Activated CD8-positive, alpha-beta memory T cell treated with anti-CD3 and anti-CD28 coated beads, Interleukin-2, amount 10 ng/mL, durations not matched to agents 7 days and 5 days (primary cell): ENCODE results near the gene MGAT5. TPM values are rescaled to one million over a fixed set of nuclear protein-coding genes. Genes with fewer than 3 reads are reported as not detected.

Experiments
- ATAC-seq: fragments of 150-1000 bp; cut with Tn5 transposase; one replicate; pipeline ENCODE4 v1.10.0; 2021; ENCODE audit warnings: moderate library complexity
- CTCF ChIA-PET: fragments of 350-600 bp; sonication (Branson Sonifier 250); formaldehyde crosslinking; loops from one replicate; lab custom pipeline; 2021; ENCODE audit warnings: antibody characterized with exemption; lab: Charles Lee
- DNase-seq: peaks from one replicate; pipeline ENCODE4 v3.0.0-alpha.2; 2020
- H3K27ac Mint-ChIP-seq: one replicate; pipeline ENCODE4 v1.8.0; 2021; ENCODE audit warnings: mild to moderate bottlenecking, mixed read lengths
- H3K27me3 Mint-ChIP-seq: one replicate; pipeline ENCODE4 v1.8.0; 2021; ENCODE audit warnings: mixed read lengths
- H3K36me3 Mint-ChIP-seq: one replicate; pipeline ENCODE4 v1.8.0; 2021; ENCODE audit warnings: mild to moderate bottlenecking, mixed read lengths
- H3K4me1 Mint-ChIP-seq: one replicate; pipeline ENCODE4 v1.8.0; 2021; ENCODE audit warnings: mixed read lengths
- H3K4me3 Mint-ChIP-seq: one replicate; pipeline ENCODE4 v1.8.0; 2021; ENCODE audit warnings: mild to moderate bottlenecking, moderate library complexity, mixed read lengths
- H3K9me3 Mint-ChIP-seq: one replicate; pipeline ENCODE4 v1.8.0; 2022; ENCODE audit warnings: low read depth, mixed read lengths
- total RNA-seq, 2 experiments: library from RNA; stranded (reverse); gene quantifications; one replicate each; pipeline ENCODE4 v1.2.3, GENCODE V29; 2021

The MGAT5 gene
- total RNA-seq, 2 experiments from 2014 or later, result 40.3 to 43.6 TPM

- CTCF ChIA-PET, result no interaction called here
- H3K27me3 Mint-ChIP-seq, result no peaks in the 10 kb centered on the region
- peaks cover 2% of the 10 kb centered on the region for H3K4me1 Mint-ChIP-seq
- no peak overlapping the region for H3K4me3 Mint-ChIP-seq
- DNase-seq (no peak), ATAC-seq (no peak)
- no peaks in the 10 kb centered on the region for H3K9me3 Mint-ChIP-seq
- no peaks in the 10 kb centered on the region for H3K36me3 Mint-ChIP-seq
- no peak overlapping the region for H3K27ac Mint-ChIP-seq
Observed at GRCh38 chr2:134457353-134457752, 203.5 kb downstream of the MGAT5 start.

- Mint-ChIP-seq H3K36me3 (no peaks in the 10 kb centered on the region), H3K27ac (no peak overlapping the region), H3K4me3 (no peak overlapping the region), H3K27me3 (no peaks in the 10 kb centered on the region), H3K9me3 (no peaks in the 10 kb centered on the region), H3K4me1 (peaks cover 2% of the 10 kb centered on the region)
- CTCF ChIA-PET, result no interaction called here
- DNase-seq, result no peak
- ATAC-seq, result no peak
Observed at GRCh38 chr2:134457765-134458472, 204.0 kb downstream of the MGAT5 start.

GRCh38 chr2:134458473-134458853 lies 204.6 kb downstream of the MGAT5 start:
- no peaks in the 10 kb centered on the region for H3K9me3 Mint-ChIP-seq
- no peak overlapping the region for H3K27ac Mint-ChIP-seq
- H3K4me3 Mint-ChIP-seq, result no peak overlapping the region
- CTCF ChIA-PET, result no interaction called here
- H3K4me1 Mint-ChIP-seq, result peaks cover 2% of the 10 kb centered on the region
- DNase-seq (no peak), ATAC-seq (no peak)
- no peaks in the 10 kb centered on the region for H3K27me3 Mint-ChIP-seq
- no peaks in the 10 kb centered on the region for H3K36me3 Mint-ChIP-seq

- no peak overlapping the region for H3K4me3 Mint-ChIP-seq
- no peaks in the 10 kb centered on the region for H3K9me3 Mint-ChIP-seq
- no peaks in the 10 kb centered on the region for H3K27me3 Mint-ChIP-seq
- H3K4me1 Mint-ChIP-seq, result peaks cover 2% of the 10 kb centered on the region
- no peak overlapping the region for H3K27ac Mint-ChIP-seq
- DNase-seq, result no peak
- no peak for ATAC-seq
- no peaks in the 10 kb centered on the region for H3K36me3 Mint-ChIP-seq
- CTCF ChIA-PET, result no interaction called here
Observed at GRCh38 chr2:134458950-134459349, 205.1 kb downstream of the MGAT5 start.

- no peak overlapping the region for H3K27ac Mint-ChIP-seq
- H3K4me3 Mint-ChIP-seq, result no peak overlapping the region
- CTCF ChIA-PET, result interaction anchor here (0.6 to 2.5 kb wide), 4 partner anchors 8 to 510 kb away, joined by 3 to 18 read pairs (median 6); no protein-coding TSS in a partner anchor
- ATAC-seq (no peak), DNase-seq (no peak)
- no peaks in the 10 kb centered on the region for H3K36me3 Mint-ChIP-seq
- peaks cover 2% of the 10 kb centered on the region for H3K4me1 Mint-ChIP-seq
- no peaks in the 10 kb centered on the region for H3K9me3 Mint-ChIP-seq
- no peaks in the 10 kb centered on the region for H3K27me3 Mint-ChIP-seq
Observed at GRCh38 chr2:134459706-134460406, 206.0 kb downstream of the MGAT5 start.

- peaks cover 2% of the 10 kb centered on the region for H3K4me1 Mint-ChIP-seq
Observed at GRCh38 chr2:134460583-134460998, 206.7 kb downstream of the MGAT5 start.

GRCh38 chr2:134461511-134461910 lies 207.6 kb downstream of the MGAT5 start:
- Mint-ChIP-seq H3K4me1 (peaks cover 2% of the 10 kb centered on the region), H3K9me3 (no peaks in the 10 kb centered on the region), H3K36me3 (no peaks in the 10 kb centered on the region), H3K27me3 (no peaks in the 10 kb centered on the region), H3K4me3 (no peak overlapping the region), H3K27ac (no peak overlapping the region)
- ATAC-seq (no peak), DNase-seq (no peak)
- CTCF ChIA-PET, result interaction anchor here (1.6 to 2.5 kb wide), 2 partner anchors 435 to 436 kb away, joined by 3 to 8 read pairs; no protein-coding TSS in a partner anchor

More at GRCh38 chr2:134460583-134460998, 206.7 kb downstream of the MGAT5 start:
- ATAC-seq, result peak; percentile 83
- CTCF ChIA-PET, result interaction anchor here (0.6 to 2.5 kb wide), 6 partner anchors 9 to 509 kb away, joined by 3 to 18 read pairs (median 3); no protein-coding TSS in a partner anchor
- H3K36me3 Mint-ChIP-seq, result no peaks in the 10 kb centered on the region
- no peaks in the 10 kb centered on the region for H3K9me3 Mint-ChIP-seq
- no peaks in the 10 kb centered on the region for H3K27me3 Mint-ChIP-seq
- peak; percentile 61 for DNase-seq
- H3K4me3 Mint-ChIP-seq, result no peak overlapping the region
- no peak overlapping the region for H3K27ac Mint-ChIP-seq

GRCh38 chr2:134462275-134462674 lies 208.4 kb downstream of the MGAT5 start:
- Mint-ChIP-seq H3K27me3 (no peaks in the 10 kb centered on the region), H3K27ac (no peak overlapping the region), H3K4me1 (peaks cover 2% of the 10 kb centered on the region), H3K36me3 (no peaks in the 10 kb centered on the region), H3K9me3 (no peaks in the 10 kb centered on the region), H3K4me3 (no peak overlapping the region)
- CTCF ChIA-PET, result no interaction called here
- ATAC-seq (no peak), DNase-seq (no peak)

- ATAC-seq, result no peak
- CTCF ChIA-PET, result interaction anchor here (1.1 to 2.2 kb wide), 2 partner anchors 12 to 261 kb away, joined by 3 to 6 read pairs; no protein-coding TSS in a partner anchor
- H3K4me3 Mint-ChIP-seq, result no peak overlapping the region
- no peaks in the 10 kb centered on the region for H3K9me3 Mint-ChIP-seq
- H3K4me1 Mint-ChIP-seq, result peaks cover 2% of the 10 kb centered on the region
- H3K27ac Mint-ChIP-seq, result no peak overlapping the region
- DNase-seq, result peak; percentile 38
- H3K36me3 Mint-ChIP-seq, result no peaks in the 10 kb centered on the region
- H3K27me3 Mint-ChIP-seq, result no peaks in the 10 kb centered on the region
Observed at GRCh38 chr2:134462791-134463698, 209.2 kb downstream of the MGAT5 start.

- Mint-ChIP-seq H3K27ac (no peak overlapping the region), H3K4me1 (peaks cover 2% of the 10 kb centered on the region), H3K27me3 (no peaks in the 10 kb centered on the region), H3K4me3 (no peak overlapping the region), H3K9me3 (no peaks in the 10 kb centered on the region), H3K36me3 (no peaks in the 10 kb centered on the region)
- ATAC-seq (no peak), DNase-seq (no peak)
- CTCF ChIA-PET, result interaction anchor here (1.1 to 2.2 kb wide), 2 partner anchors 12 to 261 kb away, joined by 3 to 6 read pairs; no protein-coding TSS in a partner anchor
Observed at GRCh38 chr2:134463699-134464022, 209.8 kb downstream of the MGAT5 start.

GRCh38 chr2:134465228-134466105 lies 211.6 kb downstream of the MGAT5 start:
- CTCF ChIA-PET, result interaction anchor here (0.7 kb wide), 1 partner anchor 347 kb away, joined by 3 read pairs; no protein-coding TSS in a partner anchor
- Mint-ChIP-seq H3K27me3 (no peaks in the 10 kb centered on the region), H3K27ac (no peak overlapping the region), H3K36me3 (no peaks in the 10 kb centered on the region), H3K9me3 (no peaks in the 10 kb centered on the region), H3K4me1 (peaks cover 2% of the 10 kb centered on the region), H3K4me3 (no peak overlapping the region)
- ATAC-seq (no peak), DNase-seq (no peak)

GRCh38 chr2:134466141-134466540 lies 212.3 kb downstream of the MGAT5 start:
- no peaks in the 10 kb centered on the region for H3K27me3 Mint-ChIP-seq
- H3K9me3 Mint-ChIP-seq, result no peaks in the 10 kb centered on the region
- ATAC-seq (peak; percentile 51), DNase-seq (peak; percentile 61)
- CTCF ChIA-PET, result no interaction called here
- H3K27ac Mint-ChIP-seq, result no peak overlapping the region
- no peaks in the 10 kb centered on the region for H3K4me1 Mint-ChIP-seq
- H3K4me3 Mint-ChIP-seq, result no peak overlapping the region
- no peaks in the 10 kb centered on the region for H3K36me3 Mint-ChIP-seq
